ENCODE results near the gene FHIT.
"Not testable (repeated sequence)": the region's sequence is repeated elsewhere in the genome, so short reads cannot be mapped to it uniquely, and the experiment has no call there.

FHIT gene

GRCh38 chr3:61114316-61114953 lies 136.8 kb downstream of the FHIT start:
- no peak for DNase-seq (ENCODE audit: low read depth in 3 of 3)

DNA sequence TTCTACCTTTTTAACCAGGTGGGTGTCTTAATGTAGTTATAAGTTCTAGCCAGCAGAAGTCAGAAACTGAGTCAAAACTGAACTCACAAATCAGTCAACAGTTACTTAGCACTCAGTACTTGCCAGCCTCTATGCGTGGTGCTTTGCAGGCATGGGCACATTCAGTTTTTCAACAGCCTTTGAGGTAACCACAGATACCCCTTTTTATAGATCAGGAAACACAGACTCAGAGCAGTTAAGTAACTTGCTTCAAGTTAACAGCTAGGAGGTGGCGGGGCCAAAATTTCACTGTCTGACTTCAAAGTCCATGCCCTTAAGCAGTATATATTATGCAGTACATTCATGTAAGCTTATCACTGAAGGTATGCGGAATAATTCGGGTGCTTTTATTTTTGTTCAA lies 139.4 kb downstream of the FHIT start:
- DNase-seq (ENCODE audit: low read depth in 3 of 3) = no peak

GRCh38 chr3:61110576-61110975 lies 140.7 kb downstream of the FHIT start:
- DNase-seq (ENCODE audit: low read depth in 3 of 3) = no peak

- DNase-seq (ENCODE audit: low read depth in 3 of 3) = no peak
These were observed 142.8 kb downstream of the FHIT start for GRCh38 chr3:61108247-61109019.

GRCh38 chr3:61094608-61095007 lies 156.6 kb downstream of the FHIT start:
- no peak for DNase-seq (ENCODE audit: low read depth in 3 of 3)

GRCh38 chr3:61093364-61093763 lies 157.9 kb downstream of the FHIT start:
- DNase-seq (ENCODE audit: low read depth in 3 of 3) = no peak

- no peak for DNase-seq (ENCODE audit: low read depth in 3 of 3)
These were observed 158.4 kb downstream of the FHIT start for GRCh38 chr3:61092870-61093269.

- DNase-seq (ENCODE audit: low read depth in 3 of 3) = no peak
These were observed 160.7 kb downstream of the FHIT start for GRCh38 chr3:61090389-61091169.

- no peak for DNase-seq (ENCODE audit: low read depth in 3 of 3)
These were observed 163.8 kb downstream of the FHIT start for GRCh38 chr3:61087465-61087864.

- no peak for DNase-seq (ENCODE audit: low read depth in 3 of 3)
These were observed 169.7 kb downstream of the FHIT start for GRCh38 chr3:61081554-61081953.

- DNase-seq (ENCODE audit: low read depth in 3 of 3) = no peak
These were observed 170.4 kb downstream of the FHIT start for GRCh38 chr3:61080737-61081445.

DNA sequence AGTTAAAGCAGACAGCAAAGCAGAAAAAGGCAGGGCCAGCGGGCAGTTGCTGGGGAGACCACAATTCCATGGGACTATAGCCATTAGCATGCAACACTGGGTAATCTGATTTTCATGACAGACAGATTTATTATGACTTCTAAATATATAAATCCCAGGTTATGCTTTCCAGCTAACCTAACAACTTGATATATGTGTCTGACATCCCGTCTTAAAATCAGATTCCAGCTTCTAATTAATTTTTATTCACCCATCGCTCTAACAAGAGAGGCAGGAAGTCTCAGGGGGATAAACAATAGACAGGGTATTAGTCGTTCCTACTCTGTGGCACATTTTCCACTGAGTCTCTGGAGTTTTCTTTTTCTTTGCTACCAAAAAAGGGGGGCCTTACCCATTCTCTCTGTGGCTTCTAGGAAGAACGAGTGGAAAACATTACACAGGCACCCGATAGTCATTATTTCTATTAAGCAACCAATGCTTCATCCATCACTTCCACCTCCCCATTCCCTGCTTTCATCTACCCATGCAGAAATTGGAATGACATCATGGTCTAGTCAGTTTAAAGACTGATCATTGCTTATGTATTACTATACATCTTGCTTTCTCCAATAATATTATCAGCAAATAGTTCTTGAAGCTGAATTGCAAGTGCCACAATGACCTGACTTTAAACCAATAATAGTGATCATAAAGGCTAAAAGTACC lies 173.1 kb downstream of the FHIT start:
- no peak for DNase-seq (ENCODE audit: low read depth in 3 of 3)

- DNase-seq (ENCODE audit: low read depth in 3 of 3) = no peak
These were observed 173.7 kb downstream of the FHIT start for GRCh38 chr3:61077551-61077950.

- no peak for DNase-seq (ENCODE audit: low read depth in 3 of 3)
These were observed 176.5 kb downstream of the FHIT start for GRCh38 chr3:61074783-61075182.

GRCh38 chr3:61073566-61074165 lies 177.6 kb downstream of the FHIT start:
- no peak for DNase-seq (ENCODE audit: low read depth in 3 of 3)

GRCh38 chr3:61068084-61068483 lies 183.2 kb downstream of the FHIT start:
- no peak for DNase-seq (ENCODE audit: low read depth in 3 of 3)

DNA sequence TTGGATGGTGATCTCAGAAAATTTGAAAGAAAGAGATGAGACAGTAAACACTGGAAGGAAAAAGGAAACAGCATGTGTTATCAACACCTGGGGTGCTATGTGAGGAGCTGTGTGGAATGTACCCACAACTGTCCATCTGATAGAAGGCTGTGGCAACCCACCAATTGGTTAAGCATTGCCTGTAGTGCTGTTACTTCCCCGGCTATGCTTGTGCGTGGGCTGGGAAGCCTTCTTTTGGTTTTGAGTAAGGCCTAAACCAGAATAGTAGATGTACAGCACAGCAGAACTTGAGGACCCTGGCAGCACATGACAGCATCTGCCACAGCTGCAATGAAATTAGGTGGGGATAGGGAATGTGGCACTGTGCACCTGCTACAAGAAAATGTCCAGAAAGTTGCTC lies 184.5 kb downstream of the FHIT start:
- no peak for DNase-seq (ENCODE audit: low read depth in 3 of 3)

GRCh38 chr3:61066222-61066621 lies 185.0 kb downstream of the FHIT start:
- not testable (repeated sequence) for DNase-seq (ENCODE audit: low read depth in 3 of 3)

DNA sequence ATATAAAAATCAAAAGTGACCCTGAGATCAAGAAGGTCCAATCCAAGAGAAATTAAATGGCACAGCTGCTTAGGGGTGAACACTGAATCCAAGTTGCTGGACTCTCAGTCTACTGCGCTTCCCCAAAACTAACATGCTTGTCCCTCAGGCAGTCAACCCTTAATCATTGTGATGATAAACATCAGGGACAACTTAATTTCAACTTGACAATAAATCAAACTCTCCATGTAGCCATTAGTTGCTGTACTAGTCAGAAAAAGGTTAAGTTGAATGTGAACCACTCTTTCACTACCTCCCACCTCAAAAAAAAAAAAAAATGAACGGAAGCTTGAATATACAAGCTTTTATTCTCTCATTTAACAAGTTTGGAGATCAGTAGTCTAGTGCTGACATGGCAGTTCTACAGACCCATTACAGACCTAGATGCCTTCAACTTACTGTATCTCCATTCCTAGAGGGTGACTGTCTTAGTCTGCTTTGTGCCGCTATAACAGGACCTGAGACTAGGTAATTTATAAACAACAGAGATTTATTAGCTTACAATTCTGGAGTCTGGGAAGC lies 185.7 kb downstream of the FHIT start:
- DNase-seq (ENCODE audit: low read depth in 3 of 3) = no peak

- DNase-seq (ENCODE audit: low read depth in 3 of 3) = no peak
These were observed 190.0 kb downstream of the FHIT start for GRCh38 chr3:61061092-61061723.
